Ascending aorta (tissue), 2 donors: Measurements from ENCODE around the gene CCDC30. TPM values are rescaled to one million over a fixed set of nuclear protein-coding genes. Genes with fewer than 3 reads are reported as not detected.
"Not testable (repeated sequence)": the region's sequence is repeated elsewhere in the genome, so short reads cannot be mapped to it uniquely, and the experiment has no call there.

Source experiments
- DNase-seq, 2 donors: peaks; one replicate each; pipeline ENCODE4 v3.0.0-alpha.2; 2019; ENCODE audit warnings: low spot score in 2 of 2
- H3K27ac ChIP-seq, 2 donors: fragments of 200-600 bp; sonication (generic); one replicate each; pipeline ENCODE4 v1.5.1; 2016 to 2017; ENCODE audit warnings: mild to moderate bottlenecking in 1 of 2
- H3K27me3 ChIP-seq: fragments of 200-600 bp; sonication (generic); one replicate; pipeline ENCODE4 v1.5.1; 2017
- H3K36me3 ChIP-seq, 2 donors: fragments of 200-600 bp; sonication (generic); one replicate each; pipeline ENCODE4 v1.5.1; 2016
- H3K4me1 ChIP-seq, 2 donors: fragments of 200-600 bp; sonication (generic); one replicate each; pipeline ENCODE4 v1.5.1; 2016 to 2017; ENCODE audit warnings: mild to moderate bottlenecking in 1 of 2
- H3K4me3 ChIP-seq, 2 donors: fragments of 200-600 bp; sonication (generic); one replicate each; pipeline ENCODE4 v1.5.1; 2016 to 2017; ENCODE audit warnings: mild to moderate bottlenecking in 1 of 2
- H3K9me3 ChIP-seq, 2 donors: fragments of 200-600 bp; sonication (generic); one replicate each; pipeline ENCODE4 v1.5.1; 2016
- CTCF ChIP-seq, 3 experiments: fragments of 200-600 bp in 2 of 3; fragments of 450-650 bp in 1 of 3; sonication (generic) in 2 of 3; IDR thresholded peaks; one replicate each; pipeline ENCODE4 v1.5.1; 2016 to 2019; ENCODE audit warnings: antibody characterized with exemption in 3 of 3, mild to moderate bottlenecking in 1 of 3, moderate library complexity in 1 of 3
- intact Hi-C: fragments of 100-400 bp; cut with DNase I; formaldehyde crosslinking; loops from one replicate; pipeline ENCODE4 v1.15.1; 2023
- total RNA-seq: library from RNA; depleted of rRNA; stranded (reverse); fragments of >200 nt; gene quantifications from one replicate; pipeline ENCODE4 v1.1.0, GENCODE V29; 2016

Gene CCDC30
- total RNA-seq, 1 donor from 2014 or later, result not detected

DNA sequence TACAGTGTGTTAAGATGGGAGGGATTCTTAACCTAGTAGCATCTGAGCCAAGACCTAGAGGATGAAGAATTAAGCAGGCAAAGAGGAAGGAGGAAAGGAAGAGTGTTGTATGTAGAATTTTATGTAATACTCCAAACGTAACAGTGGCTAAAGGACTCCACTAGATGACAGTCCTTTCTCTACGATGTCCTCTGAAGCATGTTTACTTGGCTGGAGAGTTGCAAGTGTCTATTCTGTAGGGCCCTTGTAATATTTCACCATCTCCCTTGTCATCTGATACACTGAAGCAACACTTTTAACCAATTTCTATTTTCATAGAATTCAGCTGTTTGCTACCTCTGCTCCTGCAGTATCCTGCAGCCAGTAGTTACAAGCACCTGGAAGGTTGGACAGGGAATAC is 217.0 kb downstream of the CCDC30 start:
- no peaks in the 10 kb centered on the region for H3K9me3 ChIP-seq
- H3K4me1 ChIP-seq, result peaks cover 9 to 26% of the 10 kb centered on the region in 2 donors
- TF ChIP-seq CTCF (IDR thresholded peaks at IDR 0.05), result no peak
- no peak for DNase-seq
- intact Hi-C loops, result loop anchor here (1.0 to 5.0 kb wide), 4 partner anchors 17 to 677 kb away; partner anchors contain the start of gene CDC20
- H3K36me3 ChIP-seq, result peaks cover 0 to 9% of the 10 kb centered on the region in 2 donors
- H3K27ac ChIP-seq, result no peak overlapping the region
- H3K27me3 ChIP-seq, result no peaks in the 10 kb centered on the region
- H3K4me3 ChIP-seq, result peak overlapping the region in 1 of 2 donors; percentile 96

DNA sequence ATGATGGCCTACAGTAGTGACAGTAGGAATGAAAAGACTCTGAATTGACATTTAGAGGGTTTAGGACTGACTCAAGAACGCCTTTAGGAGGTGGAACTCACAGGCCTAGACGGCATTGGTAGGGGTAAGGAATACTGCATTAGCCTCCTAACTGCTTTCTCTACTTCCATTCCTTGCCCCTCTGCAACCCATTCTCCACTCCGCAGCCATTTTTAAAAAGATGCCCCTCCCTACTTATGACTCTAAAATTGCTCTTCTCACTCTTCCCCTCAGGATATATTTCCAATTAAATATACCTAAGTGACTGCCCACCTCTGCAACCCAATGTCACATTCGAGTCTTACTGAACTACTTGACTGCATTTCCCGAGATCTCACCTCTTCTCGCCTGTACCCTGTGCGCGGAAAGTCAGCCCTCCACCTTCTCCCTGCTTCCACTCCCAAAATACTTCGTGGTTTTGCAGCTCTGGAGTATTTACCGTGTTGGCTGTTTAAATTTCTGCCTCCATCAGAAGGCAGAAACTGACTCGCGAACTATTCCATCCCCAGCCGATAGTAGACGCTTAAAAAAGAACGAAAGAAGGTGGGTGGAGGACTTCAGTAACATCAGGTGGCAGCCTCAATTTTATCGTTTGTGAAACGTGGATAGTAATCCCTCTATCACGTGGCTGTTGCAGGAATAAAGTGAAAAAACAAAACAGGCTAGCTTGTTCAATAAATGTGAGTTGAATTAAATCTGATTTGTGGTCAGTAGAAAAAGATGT is 218.0 kb downstream of the CCDC30 start:
- Histone ChIP-seq H3K4me1 (peaks cover 9 to 32% of the 10 kb centered on the region in 2 donors), H3K9me3 (no peaks in the 10 kb centered on the region), H3K27me3 (no peaks in the 10 kb centered on the region), H3K27ac (peak overlapping the region; percentile 84 to 95), H3K36me3 (no peaks in the 10 kb centered on the region), H3K4me3 (peak overlapping the region; percentile 96)
- TF ChIP-seq CTCF (IDR thresholded peaks at IDR 0.05), result no peak
- DNase-seq, result no peak
- intact Hi-C loops, result loop anchor here (1.0 to 5.0 kb wide), 4 partner anchors 18 to 676 kb away; partner anchors contain the start of gene CDC20

DNA sequence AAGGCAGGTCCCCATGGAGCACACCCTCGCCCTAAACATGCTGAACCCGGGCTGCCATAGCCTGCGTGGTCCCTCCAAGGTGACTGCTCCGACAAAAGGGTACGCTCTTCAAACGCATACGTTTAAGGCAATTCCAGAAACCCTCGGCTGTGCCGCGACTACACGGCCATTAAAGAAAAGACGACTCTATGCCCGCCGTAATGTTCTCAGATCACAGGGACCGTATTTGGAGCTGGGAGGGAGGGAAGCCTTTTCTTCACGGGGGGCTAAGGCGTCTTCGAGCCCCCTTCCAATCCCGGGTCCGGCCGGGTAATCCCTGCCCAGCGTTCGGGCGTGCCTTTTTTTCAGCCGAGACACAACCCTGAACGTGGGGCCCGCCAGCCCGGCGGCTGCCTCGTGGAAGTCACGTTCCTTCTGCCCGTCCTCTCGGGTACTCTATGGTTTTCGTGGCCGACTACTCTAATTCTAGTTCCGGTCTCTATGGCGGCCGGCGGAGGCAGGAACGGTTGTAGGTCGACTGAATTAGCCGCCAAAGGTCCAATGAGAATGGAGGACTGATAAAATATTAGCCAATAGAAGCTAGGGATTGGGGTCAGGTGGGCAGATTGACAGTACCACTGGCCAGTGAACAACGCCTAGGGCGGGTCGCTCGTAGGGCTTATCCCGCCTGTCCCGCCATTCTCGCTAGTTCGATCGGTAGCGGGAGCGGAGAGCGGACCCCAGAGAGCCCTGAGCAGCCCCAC is 218.8 kb downstream of the CCDC30 start, which contains the start of gene YBX1:
Gene YBX1 (plus strand): TSS at position 678 of the 743 bp plus-strand sequence. CDS start 148 bp downstream, outside the sequence.
- H3K9me3 ChIP-seq, result no peaks in the 10 kb centered on the region
- H3K36me3 ChIP-seq, result no peaks in the 10 kb centered on the region
- intact Hi-C loops, result loop anchor here (1.0 to 5.0 kb wide), 9 partner anchors 24 to 675 kb away; partner anchors contain the start of genes C1orf50, CCDC30, CDC20 and CFAP57
- peaks cover 9 to 40% of the 10 kb centered on the region in 2 donors for H3K4me1 ChIP-seq
- peak within 1 kb of the TSS; percentile 96 for H3K4me3 ChIP-seq
- no peak for TF ChIP-seq CTCF (IDR thresholded peaks at IDR 0.05)
- DNase-seq, result peak; percentile 93 to 98
- H3K27ac ChIP-seq, result peak within 1 kb of the TSS; percentile 84 to 95
- H3K27me3 ChIP-seq, result no peaks in the 10 kb centered on the region

GRCh38 chr1:42682484-42682738 is 219.3 kb downstream of the CCDC30 start:
- Histone ChIP-seq H3K4me1 (peaks cover 9 to 45% of the 10 kb centered on the region in 2 donors), H3K27ac (peak overlapping the region; percentile 84 to 95), H3K4me3 (peak overlapping the region; percentile 96)
- intact Hi-C loops, result loop anchor here (1.0 to 5.0 kb wide), 9 partner anchors 24 to 675 kb away; partner anchors contain the start of genes C1orf50, CCDC30, CDC20 and CFAP57
- H3K27me3 ChIP-seq, H3K9me3 ChIP-seq, H3K36me3 ChIP-seq: not testable (repeated sequence)
- DNase-seq, result peak in 1 of 2 donors; percentile 63

DNA sequence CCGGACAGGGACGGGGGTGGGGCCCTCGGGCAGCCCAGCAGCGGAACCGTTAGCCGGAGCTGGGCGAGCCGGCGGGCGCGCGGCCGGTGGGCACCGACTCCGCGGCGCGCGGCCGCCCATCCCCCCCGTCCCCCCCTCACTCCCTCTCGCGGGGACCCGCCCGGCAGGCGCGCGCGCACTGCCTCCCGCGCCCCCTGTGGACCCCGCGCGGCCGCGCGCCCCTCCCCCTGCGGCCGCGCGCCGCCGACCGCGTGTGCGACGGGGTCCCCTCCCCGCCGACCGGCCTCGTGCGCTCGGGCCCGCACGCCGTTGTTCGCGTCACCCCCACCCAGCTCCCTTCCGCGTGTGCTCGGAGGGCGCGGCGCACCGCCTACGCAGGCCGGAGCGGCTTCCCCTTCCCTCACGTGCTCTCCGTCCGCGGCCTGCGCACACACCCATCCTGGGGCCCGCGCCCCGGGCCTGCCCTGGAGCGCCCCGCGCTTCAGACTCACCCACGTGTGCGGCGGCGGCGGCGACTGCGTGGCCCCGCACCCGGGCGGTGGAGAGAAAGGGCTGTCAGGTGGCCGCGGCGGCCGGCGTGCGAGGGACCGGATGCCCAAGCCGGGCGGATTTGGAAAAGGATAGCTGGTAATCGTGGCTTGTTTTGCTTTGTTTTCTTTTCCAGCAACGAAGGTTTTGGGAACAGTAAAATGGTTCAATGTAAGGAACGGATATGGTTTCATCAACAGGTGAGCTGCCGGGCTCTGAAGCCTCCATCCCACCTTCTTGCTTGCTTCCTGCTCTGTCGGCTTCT is 219.8 kb downstream of the CCDC30 start:
- no peak for TF ChIP-seq CTCF (IDR thresholded peaks at IDR 0.05)
- Histone ChIP-seq H3K36me3 (no peaks in the 10 kb centered on the region), H3K9me3 (no peaks in the 10 kb centered on the region), H3K27ac (peak overlapping the region; percentile 84 to 95), H3K27me3 (no peaks in the 10 kb centered on the region), H3K4me3 (peak overlapping the region; percentile 96), H3K4me1 (peaks cover 9 to 48% of the 10 kb centered on the region in 2 donors)
- peak; percentile 17 to 83 for DNase-seq
- intact Hi-C loops, result loop anchor here (1.0 to 5.0 kb wide), 9 partner anchors 25 to 674 kb away; partner anchors contain the start of genes C1orf50, CCDC30, CDC20 and CFAP57
